GM12892 (cell line): ENCODE results near the gene NGLY1.

Experiments
- POLR2A ChIP-seq: IDR thresholded peaks from 2 replicates; pipeline ENCODE4 v1.6.1; 2011; ENCODE audit warnings: low read depth, low read length, control low read depth
- POLR2AphosphoS5 ChIP-seq: IDR thresholded peaks from 2 replicates; pipeline ENCODE4 v1.6.1; 2011; ENCODE audit warnings: low read depth, low read length, control low read depth
- TAF1 ChIP-seq: IDR thresholded peaks from 2 replicates; pipeline ENCODE4 v1.6.1; 2011; ENCODE audit warnings: low read depth, mild to moderate bottlenecking, control low read depth, low read length, borderline replicate concordance

- TF ChIP-seq POLR2A: no peak
- no peak for TF ChIP-seq POLR2AphosphoS5
- no peak for TF ChIP-seq TAF1
Observed at GRCh38 chr3:25820366-25820765, 37.1 kb upstream of the NGLY1 start.
